SU-DHL-6 (cell line): ENCODE measurements around the gene TRRAP.

Experiments
- H2AFZ ChIP-seq: fragments of 200-600 bp; sonication (generic); 2 replicates; pipeline ENCODE4 v1.6.1; 2014; ENCODE audit warnings: low read depth, mild to moderate bottlenecking, moderate library complexity, mixed read lengths, antibody characterized with exemption, low read length; ENCODE audit not compliant: severe bottlenecking
- H3F3A ChIP-seq: fragments of 200-600 bp; shearing (Covaris generic); 2 replicates; pipeline ENCODE4 v1.6.0; 2016; ENCODE audit warnings: antibody characterized with exemption, mild to moderate bottlenecking; ENCODE audit not compliant: insufficient read depth
- H3K27ac ChIP-seq: fragments of 200-600 bp; sonication (generic); 2 replicates; pipeline ENCODE4 v1.5.1; 2016; ENCODE audit warnings: low read depth, mild to moderate bottlenecking, low read length, moderate library complexity, mixed read lengths
- H3K27me3 ChIP-seq: fragments of 200-600 bp; sonication (generic), shearing (Covaris generic); 2 replicates; pipeline ENCODE4 v1.6.0; 2014; ENCODE audit warnings: mild to moderate bottlenecking, low read length
- H3K36me3 ChIP-seq: fragments of 200-600 bp; sonication (generic); 2 replicates; pipeline ENCODE4 v1.6.1; 2014; ENCODE audit warnings: mild to moderate bottlenecking, low read length, mixed read lengths
- H3K4me2 ChIP-seq: fragments of 300-600, 200-600 bp; shearing (Covaris generic), sonication (generic); 2 replicates; pipeline ENCODE4 v1.6.0; 2014; ENCODE audit warnings: low read length, low read depth, mild to moderate bottlenecking; ENCODE audit not compliant: poor library complexity, severe bottlenecking
- H3K4me3 ChIP-seq: fragments of 200-600 bp; sonication (generic); 2 replicates; pipeline ENCODE4 v1.5.1; 2014; ENCODE audit warnings: antibody characterized with exemption, low read length, mild to moderate bottlenecking, mixed read lengths; ENCODE audit not compliant: insufficient read depth, poor library complexity, severe bottlenecking
- H3K79me2 ChIP-seq: fragments of 200-600 bp; sonication (generic); 2 replicates; pipeline ENCODE4 v1.6.1; 2014; ENCODE audit warnings: mild to moderate bottlenecking, low read length, moderate library complexity; ENCODE audit not compliant: insufficient read depth
- H3K9ac ChIP-seq: fragments of 200-600 bp; sonication (generic); 2 replicates; pipeline ENCODE4 v1.7.0; 2014; ENCODE audit warnings: mild to moderate bottlenecking, low read length
- H3K9me2 ChIP-seq: fragments of 200-600 bp; sonication (generic); replicated peaks from 2 replicates; pipeline ENCODE4 v1.6.1; 2014; ENCODE audit warnings: low read length; ENCODE audit not compliant: insufficient read depth
- H3K9me3 ChIP-seq: fragments of 200-600 bp; sonication (generic); 2 replicates; pipeline ENCODE4 v1.6.1; 2014; ENCODE audit warnings: low read length, mixed read lengths; ENCODE audit not compliant: insufficient read depth
- H4K20me1 ChIP-seq: fragments of 200-600 bp; sonication (generic); 2 replicates; pipeline ENCODE4 v1.6.1; 2014; ENCODE audit warnings: low read depth, mild to moderate bottlenecking, antibody characterized with exemption, low read length, moderate library complexity, mixed read lengths
- CTCF ChIP-seq: fragments of 200-600 bp; sonication (generic); IDR thresholded peaks from one replicate; pipeline ENCODE4 v1.5.1; 2017; ENCODE audit warnings: antibody characterized with exemption, mild to moderate bottlenecking, low read length, moderate library complexity; ENCODE audit not compliant: insufficient read depth, poor library complexity, severe bottlenecking
- EZH2phosphoT487 ChIP-seq: fragments of 200-600 bp; sonication (generic), shearing (Covaris generic); conservative IDR thresholded peaks from 2 replicates; pipeline ENCODE4 v1.6.1; 2018; ENCODE audit warnings: mild to moderate bottlenecking, antibody characterized with exemption, low read length, moderate library complexity, mixed read lengths

Gene TRRAP

GRCh38 chr7:98879198-98879978, 1.1 kb downstream of the TRRAP start:
- Histone ChIP-seq H4K20me1 (peaks cover under 1% of the 10 kb centered on the region; the same call in 1 of the 2 replicates), H3K9me3 (no peaks in the 10 kb centered on the region), H3F3A (peaks cover 7% of the 10 kb centered on the region; the same call in 1 of the 2 replicates), H2AFZ (peak overlapping the region; percentile 88), H3K9me2 (no peaks in the 10 kb centered on the region), H3K27me3 (no peaks in the 10 kb centered on the region), H3K79me2 (peaks cover 42% of the 10 kb centered on the region), H3K4me3 (peak overlapping the region; percentile 89), H3K27ac (peak overlapping the region; percentile 79), H3K9ac (peak overlapping the region; percentile 96), H3K36me3 (peaks cover 25% of the 10 kb centered on the region), H3K4me2 (peak overlapping the region; percentile 92)
- TF ChIP-seq EZH2phosphoT487 (no peak), CTCF (peak; percentile 2)

GRCh38 chr7:98879979-98880315, 1.6 kb downstream of the TRRAP start:
- H3K27me3 ChIP-seq: no peaks in the 10 kb centered on the region
- H3K4me3 ChIP-seq: peak overlapping the region; percentile 89
- peaks cover 6% of the 10 kb centered on the region; the same call in 1 of the 2 replicates for H4K20me1 ChIP-seq
- peak overlapping the region; percentile 79 for H3K27ac ChIP-seq
- H3F3A ChIP-seq: peaks cover 7% of the 10 kb centered on the region; the same call in 1 of the 2 replicates
- no peaks in the 10 kb centered on the region for H3K9me3 ChIP-seq
- peaks cover 47% of the 10 kb centered on the region for H3K79me2 ChIP-seq
- H3K36me3 ChIP-seq: peaks cover 25% of the 10 kb centered on the region
- H3K9ac ChIP-seq: peak overlapping the region; percentile 96
- peak overlapping the region; percentile 92 for H3K4me2 ChIP-seq
- no peak overlapping the region for H2AFZ ChIP-seq
- H3K9me2 ChIP-seq: no peaks in the 10 kb centered on the region
- TF ChIP-seq CTCF (no peak), EZH2phosphoT487 (no peak)

- Histone ChIP-seq H3K4me2 (no peak overlapping the region), H3K9me2 (no peaks in the 10 kb centered on the region), H3K27ac (no peak overlapping the region), H3K27me3 (no peaks in the 10 kb centered on the region), H3K79me2 (peaks cover 53% of the 10 kb centered on the region), H2AFZ (no peak overlapping the region), H4K20me1 (peaks cover 6% of the 10 kb centered on the region; the same call in 1 of the 2 replicates), H3K9ac (no peak overlapping the region), H3K36me3 (peaks cover 25% of the 10 kb centered on the region), H3K4me3 (no peak overlapping the region), H3F3A (peaks cover 7% of the 10 kb centered on the region; the same call in 1 of the 2 replicates), H3K9me3 (no peaks in the 10 kb centered on the region)
- TF ChIP-seq CTCF (no peak), EZH2phosphoT487 (no peak)
Measured at GRCh38 chr7:98880485-98880884, 2.2 kb downstream of the TRRAP start.
